MM.1S (cell line): Measurements from ENCODE around the gene FOXJ3.

Experiments used
- CTCF ChIP-seq: fragments of 300-600 bp; sonication (generic); IDR thresholded peaks from 2 replicates; pipeline ENCODE4 v1.5.1; 2016; ENCODE audit warnings: antibody characterized with exemption, low read length, mixed read lengths
- EZH2 ChIP-seq: fragments of 300-600 bp; sonication (generic); optimal IDR thresholded peaks from 2 replicates; pipeline ENCODE3; 2017; ENCODE audit warnings: low read depth, mild to moderate bottlenecking, antibody characterized with exemption, low read length, mixed read lengths

DNA sequence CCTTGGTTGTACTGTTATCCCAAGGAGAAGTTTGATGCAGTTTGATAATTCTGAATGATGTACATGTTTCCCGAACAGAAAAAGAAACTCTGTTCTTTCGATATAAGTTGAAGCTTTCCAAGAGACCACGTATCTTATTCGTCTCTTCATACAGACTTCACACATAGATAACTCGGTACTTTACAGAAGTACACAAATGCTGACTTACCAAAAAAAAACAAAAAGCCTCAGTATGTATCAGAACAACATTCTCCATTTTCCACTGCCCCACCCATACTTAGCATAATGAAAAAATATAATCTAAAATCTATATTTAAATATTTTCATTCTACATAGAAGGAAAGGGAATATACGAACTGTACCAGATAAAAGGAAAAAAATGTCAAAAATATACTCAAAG lies 2.2 kb downstream of the FOXJ3 start:
- TF ChIP-seq EZH2 = no peak
- TF ChIP-seq CTCF = no peak
